Esophagus muscularis mucosa (tissue), 3 donors: ENCODE results near the gene RANBP3.

Source experiments
- POLR2A ChIP-seq: fragments of 450-650 bp; IDR thresholded peaks from one replicate; pipeline ENCODE4 v1.6.1; 2017; ENCODE audit warnings: antibody characterized with exemption, moderate library complexity, mild to moderate bottlenecking, low read depth
- TF ChIP-seq, protein P1 (sequence below), 3 experiments: fragments of 200-600 bp in 2 of 3; fragments of 450-650 bp in 1 of 3; sonication (generic) in 2 of 3; IDR thresholded peaks; one replicate each; pipeline ENCODE4 v1.5.1; 2017 to 2019; ENCODE audit warnings: antibody characterized with exemption in 3 of 3, mild to moderate bottlenecking in 2 of 3, moderate library complexity in 1 of 3

DNA sequence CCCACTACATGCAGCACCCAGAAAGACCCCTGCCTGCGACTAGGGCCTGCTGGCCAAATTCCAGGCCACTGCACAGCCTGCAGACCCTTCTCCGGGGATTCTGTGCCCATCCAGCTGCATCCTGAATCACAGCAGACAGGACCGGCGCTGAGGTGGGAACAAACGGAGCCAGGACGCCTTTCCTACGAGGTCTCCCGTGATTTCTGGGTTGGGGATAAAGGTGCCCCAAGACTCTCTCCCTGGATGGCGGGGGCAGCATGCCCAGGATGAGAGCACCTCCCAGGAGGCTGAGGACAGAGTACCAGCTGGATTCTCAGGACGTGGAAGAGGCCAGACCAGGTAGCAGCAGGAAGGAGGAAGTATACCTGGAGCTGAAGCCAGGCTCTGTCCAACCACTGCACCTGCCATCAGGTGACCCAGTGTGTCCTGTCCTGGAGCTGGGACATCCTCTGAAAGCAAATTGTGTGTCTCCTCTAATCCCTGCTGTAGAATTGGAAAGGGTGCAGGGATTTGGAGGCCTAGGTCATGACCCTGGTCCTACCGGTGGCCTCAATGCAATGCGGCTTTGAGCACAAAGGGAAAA lies 104.2 kb downstream of the RANBP3 start:
- no peak for TF ChIP-seq POLR2A
- TF ChIP-seq, protein P1, sequence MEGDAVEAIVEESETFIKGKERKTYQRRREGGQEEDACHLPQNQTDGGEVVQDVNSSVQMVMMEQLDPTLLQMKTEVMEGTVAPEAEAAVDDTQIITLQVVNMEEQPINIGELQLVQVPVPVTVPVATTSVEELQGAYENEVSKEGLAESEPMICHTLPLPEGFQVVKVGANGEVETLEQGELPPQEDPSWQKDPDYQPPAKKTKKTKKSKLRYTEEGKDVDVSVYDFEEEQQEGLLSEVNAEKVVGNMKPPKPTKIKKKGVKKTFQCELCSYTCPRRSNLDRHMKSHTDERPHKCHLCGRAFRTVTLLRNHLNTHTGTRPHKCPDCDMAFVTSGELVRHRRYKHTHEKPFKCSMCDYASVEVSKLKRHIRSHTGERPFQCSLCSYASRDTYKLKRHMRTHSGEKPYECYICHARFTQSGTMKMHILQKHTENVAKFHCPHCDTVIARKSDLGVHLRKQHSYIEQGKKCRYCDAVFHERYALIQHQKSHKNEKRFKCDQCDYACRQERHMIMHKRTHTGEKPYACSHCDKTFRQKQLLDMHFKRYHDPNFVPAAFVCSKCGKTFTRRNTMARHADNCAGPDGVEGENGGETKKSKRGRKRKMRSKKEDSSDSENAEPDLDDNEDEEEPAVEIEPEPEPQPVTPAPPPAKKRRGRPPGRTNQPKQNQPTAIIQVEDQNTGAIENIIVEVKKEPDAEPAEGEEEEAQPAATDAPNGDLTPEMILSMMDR (IDR thresholded peaks at IDR 0.05), result no peak
